Ascending aorta (tissue), 2 donors: ENCODE results near the gene MAS1L. TPM values are rescaled to one million over a fixed set of nuclear protein-coding genes. Genes with fewer than 3 reads are reported as not detected.

Source experiments
- DNase-seq, 2 donors: peaks; one replicate each; pipeline ENCODE4 v3.0.0-alpha.2; 2019; ENCODE audit warnings: low spot score in 2 of 2
- H3K27ac ChIP-seq, 2 donors: fragments of 200-600 bp; sonication (generic); one replicate each; pipeline ENCODE4 v1.5.1; 2016 to 2017; ENCODE audit warnings: mild to moderate bottlenecking in 1 of 2
- H3K27me3 ChIP-seq: fragments of 200-600 bp; sonication (generic); one replicate; pipeline ENCODE4 v1.5.1; 2017
- H3K36me3 ChIP-seq, 2 donors: fragments of 200-600 bp; sonication (generic); one replicate each; pipeline ENCODE4 v1.5.1; 2016
- H3K4me1 ChIP-seq, 2 donors: fragments of 200-600 bp; sonication (generic); one replicate each; pipeline ENCODE4 v1.5.1; 2016 to 2017; ENCODE audit warnings: mild to moderate bottlenecking in 1 of 2
- H3K4me3 ChIP-seq, 2 donors: fragments of 200-600 bp; sonication (generic); one replicate each; pipeline ENCODE4 v1.5.1; 2016 to 2017; ENCODE audit warnings: mild to moderate bottlenecking in 1 of 2
- H3K9me3 ChIP-seq, 2 donors: fragments of 200-600 bp; sonication (generic); one replicate each; pipeline ENCODE4 v1.5.1; 2016
- intact Hi-C: fragments of 100-400 bp; cut with DNase I; formaldehyde crosslinking; loops from one replicate; pipeline ENCODE4 v1.15.1; 2023
- total RNA-seq: library from RNA; depleted of rRNA; stranded (reverse); fragments of >200 nt; gene quantifications from one replicate; pipeline ENCODE4 v1.1.0, GENCODE V29; 2016
- TF ChIP-seq, protein P1 (sequence below), 3 experiments: fragments of 200-600 bp in 2 of 3; fragments of 450-650 bp in 1 of 3; sonication (generic) in 2 of 3; IDR thresholded peaks; one replicate each; pipeline ENCODE4 v1.5.1; 2016 to 2019; ENCODE audit warnings: antibody characterized with exemption in 3 of 3, mild to moderate bottlenecking in 1 of 3, moderate library complexity in 1 of 3

The MAS1L gene
- total RNA-seq, 1 donor from 2014 or later = not detected

DNA sequence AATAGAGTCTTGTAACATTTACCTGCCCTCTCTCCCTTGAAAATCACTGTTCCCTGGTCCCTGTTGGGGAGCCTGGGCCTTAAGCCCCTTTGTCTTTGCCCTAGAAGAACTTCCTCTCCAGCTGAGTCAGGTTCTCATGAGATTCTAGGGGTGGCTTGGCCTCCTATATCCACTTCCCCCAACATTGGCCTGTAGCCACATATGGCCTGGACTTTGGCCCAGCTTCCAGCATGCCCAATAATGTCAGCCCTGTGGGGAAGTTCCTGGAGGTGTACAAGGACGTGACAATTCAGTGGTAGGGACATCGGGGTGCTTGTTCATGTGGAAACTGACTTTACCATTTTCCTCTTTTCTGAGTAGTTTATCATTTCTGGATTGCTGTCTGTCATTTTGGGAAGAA is 17.2 kb upstream of the MAS1L start:
- no peaks in the 10 kb centered on the region for H3K36me3 ChIP-seq
- intact Hi-C loops = no loop called here
- no peak overlapping the region for H3K4me3 ChIP-seq
- DNase-seq = no peak
- no peak overlapping the region for H3K27ac ChIP-seq
- H3K27me3 ChIP-seq = no peaks in the 10 kb centered on the region
- no peaks in the 10 kb centered on the region for H3K4me1 ChIP-seq
- H3K9me3 ChIP-seq = no peaks in the 10 kb centered on the region
- TF ChIP-seq, protein P1, sequence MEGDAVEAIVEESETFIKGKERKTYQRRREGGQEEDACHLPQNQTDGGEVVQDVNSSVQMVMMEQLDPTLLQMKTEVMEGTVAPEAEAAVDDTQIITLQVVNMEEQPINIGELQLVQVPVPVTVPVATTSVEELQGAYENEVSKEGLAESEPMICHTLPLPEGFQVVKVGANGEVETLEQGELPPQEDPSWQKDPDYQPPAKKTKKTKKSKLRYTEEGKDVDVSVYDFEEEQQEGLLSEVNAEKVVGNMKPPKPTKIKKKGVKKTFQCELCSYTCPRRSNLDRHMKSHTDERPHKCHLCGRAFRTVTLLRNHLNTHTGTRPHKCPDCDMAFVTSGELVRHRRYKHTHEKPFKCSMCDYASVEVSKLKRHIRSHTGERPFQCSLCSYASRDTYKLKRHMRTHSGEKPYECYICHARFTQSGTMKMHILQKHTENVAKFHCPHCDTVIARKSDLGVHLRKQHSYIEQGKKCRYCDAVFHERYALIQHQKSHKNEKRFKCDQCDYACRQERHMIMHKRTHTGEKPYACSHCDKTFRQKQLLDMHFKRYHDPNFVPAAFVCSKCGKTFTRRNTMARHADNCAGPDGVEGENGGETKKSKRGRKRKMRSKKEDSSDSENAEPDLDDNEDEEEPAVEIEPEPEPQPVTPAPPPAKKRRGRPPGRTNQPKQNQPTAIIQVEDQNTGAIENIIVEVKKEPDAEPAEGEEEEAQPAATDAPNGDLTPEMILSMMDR (IDR thresholded peaks at IDR 0.05) = no peak

DNA sequence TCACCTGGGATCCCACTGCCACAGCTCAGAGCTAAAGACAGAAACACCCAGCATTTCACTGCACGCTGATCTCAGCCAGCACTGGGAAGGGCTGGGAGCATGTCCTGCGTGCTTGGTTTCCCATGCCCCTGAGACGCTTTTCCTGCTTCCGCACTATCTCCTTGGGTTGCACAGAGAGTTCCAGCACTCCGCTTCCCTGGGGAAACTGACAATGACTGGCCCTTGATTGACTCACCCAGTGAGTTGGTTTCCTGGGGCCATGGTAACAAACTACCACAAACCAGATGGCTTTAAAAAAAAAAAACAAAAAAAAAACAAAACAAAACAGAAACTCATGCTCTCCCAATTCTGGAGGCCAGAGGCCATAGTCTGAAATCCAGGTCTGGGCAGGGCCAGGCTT is 14.8 kb upstream of the MAS1L start:
- Histone ChIP-seq H3K4me3 (no peak overlapping the region), H3K9me3 (no peaks in the 10 kb centered on the region), H3K27ac (no peak overlapping the region), H3K27me3 (no peaks in the 10 kb centered on the region), H3K4me1 (no peaks in the 10 kb centered on the region), H3K36me3 (no peaks in the 10 kb centered on the region)
- TF ChIP-seq, protein P1 (IDR thresholded peaks at IDR 0.05) = no peak
- no peak for DNase-seq
- intact Hi-C loops = no loop called here

DNA sequence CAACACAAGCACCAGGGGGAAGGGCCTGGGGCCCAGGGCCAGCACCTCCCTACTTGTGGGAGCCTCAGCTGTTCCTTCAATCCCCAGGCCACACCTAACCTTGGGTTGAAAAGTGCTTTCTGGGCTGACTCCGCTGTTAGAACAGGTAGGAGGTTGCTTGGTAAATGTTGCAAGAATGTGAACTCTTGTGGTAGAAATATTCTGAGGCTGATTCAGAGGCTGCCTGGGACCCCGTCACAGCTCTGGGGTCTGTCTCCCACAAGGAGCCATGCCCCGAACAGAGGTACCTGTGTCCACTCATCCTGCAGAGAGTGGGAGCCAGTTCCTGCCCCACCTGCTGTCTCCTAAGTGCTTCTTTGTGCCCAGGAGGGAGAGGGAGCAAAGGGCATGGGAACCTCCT is 14.4 kb upstream of the MAS1L start:
- no peaks in the 10 kb centered on the region for H3K4me1 ChIP-seq
- H3K27ac ChIP-seq = no peak overlapping the region
- H3K4me3 ChIP-seq = no peak overlapping the region
- TF ChIP-seq, protein P1 (IDR thresholded peaks at IDR 0.05) = no peak
- intact Hi-C loops = no loop called here
- DNase-seq = no peak
- H3K27me3 ChIP-seq = no peaks in the 10 kb centered on the region
- H3K9me3 ChIP-seq = no peaks in the 10 kb centered on the region
- no peaks in the 10 kb centered on the region for H3K36me3 ChIP-seq

DNA sequence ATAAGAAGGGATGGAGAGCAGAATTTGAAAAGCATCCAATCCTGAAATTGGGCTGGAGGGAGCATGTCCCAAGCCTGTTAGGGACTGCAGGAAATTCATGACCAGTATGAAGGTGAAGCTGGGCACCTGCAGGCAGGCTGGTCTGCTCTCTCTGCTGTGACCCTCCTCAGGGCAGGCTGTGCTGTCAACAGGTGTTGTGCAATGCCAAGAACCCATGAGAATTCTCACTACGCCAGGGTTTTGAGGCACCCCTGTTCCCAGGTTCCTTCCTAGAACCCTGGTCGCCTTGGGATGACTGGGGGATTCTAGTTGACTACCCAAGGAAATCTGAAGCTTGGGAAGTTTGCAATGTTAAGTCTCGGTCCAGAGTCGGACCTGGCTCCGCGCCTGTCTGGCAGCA is 13.3 kb upstream of the MAS1L start:
- TF ChIP-seq, protein P1 (IDR thresholded peaks at IDR 0.05) = no peak
- intact Hi-C loops = no loop called here
- DNase-seq = no peak

DNA sequence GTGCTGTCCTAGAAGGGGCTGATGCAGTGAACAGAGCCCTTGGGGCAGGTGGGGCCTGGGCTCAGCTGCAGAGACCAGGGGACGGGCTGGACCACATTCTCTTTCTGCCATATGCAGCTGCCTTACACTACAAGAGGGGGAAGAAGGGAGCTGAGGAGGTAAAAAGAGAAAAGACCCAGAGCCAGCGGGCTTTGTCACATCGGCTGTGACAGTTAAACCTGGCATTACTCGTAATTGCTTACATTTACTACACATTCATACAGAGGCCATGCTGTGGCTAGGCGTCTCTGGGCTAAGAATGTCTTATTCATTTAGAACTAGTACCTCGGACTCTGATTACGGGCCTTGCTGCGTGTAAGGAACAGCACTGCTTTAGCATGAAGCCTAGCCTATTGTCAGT is 12.8 kb upstream of the MAS1L start:
- no peak for DNase-seq
- Histone ChIP-seq H3K27ac (no peak overlapping the region), H3K9me3 (no peaks in the 10 kb centered on the region), H3K4me1 (no peaks in the 10 kb centered on the region), H3K4me3 (no peak overlapping the region), H3K36me3 (no peaks in the 10 kb centered on the region), H3K27me3 (no peaks in the 10 kb centered on the region)
- TF ChIP-seq, protein P1 (IDR thresholded peaks at IDR 0.05) = no peak
- intact Hi-C loops = no loop called here

More for the DNA sequence above, 13.3 kb upstream of the MAS1L start:
- Histone ChIP-seq H3K27ac (no peak overlapping the region), H3K4me1 (no peaks in the 10 kb centered on the region), H3K9me3 (no peaks in the 10 kb centered on the region), H3K4me3 (no peak overlapping the region), H3K27me3 (no peaks in the 10 kb centered on the region), H3K36me3 (no peaks in the 10 kb centered on the region)

DNA sequence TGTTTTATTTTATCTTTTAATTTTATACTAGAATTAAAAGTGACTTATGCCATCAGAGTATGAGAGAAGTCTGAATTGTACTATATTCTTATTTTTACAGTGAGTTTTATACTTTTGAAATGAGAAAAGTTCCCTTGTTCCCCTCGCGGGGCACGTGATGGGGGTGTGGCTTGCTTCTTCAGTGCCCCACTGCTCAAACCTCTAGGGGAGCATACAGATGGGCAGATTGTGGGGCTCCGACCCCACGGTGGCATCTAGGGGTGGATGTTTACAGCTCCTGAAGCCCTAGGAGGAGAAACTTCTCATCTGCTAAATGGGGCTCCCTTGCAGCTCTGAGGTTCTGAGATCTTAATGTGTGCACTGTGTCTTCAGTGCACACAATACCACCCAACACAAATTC is 11.9 kb upstream of the MAS1L start:
- no peaks in the 10 kb centered on the region for H3K9me3 ChIP-seq
- H3K4me3 ChIP-seq = no peak overlapping the region
- no peaks in the 10 kb centered on the region for H3K4me1 ChIP-seq
- no peaks in the 10 kb centered on the region for H3K27me3 ChIP-seq
- H3K27ac ChIP-seq = no peak overlapping the region
- intact Hi-C loops = no loop called here
- no peak for DNase-seq
- no peaks in the 10 kb centered on the region for H3K36me3 ChIP-seq
- TF ChIP-seq, protein P1 (IDR thresholded peaks at IDR 0.05) = no peak
